ENCODE data around the gene CTNNA2.
"Not testable (repeated sequence)": the region's sequence is repeated elsewhere in the genome, so short reads cannot be mapped to it uniquely, and the experiment has no call there.

CTNNA2 gene

DNA sequence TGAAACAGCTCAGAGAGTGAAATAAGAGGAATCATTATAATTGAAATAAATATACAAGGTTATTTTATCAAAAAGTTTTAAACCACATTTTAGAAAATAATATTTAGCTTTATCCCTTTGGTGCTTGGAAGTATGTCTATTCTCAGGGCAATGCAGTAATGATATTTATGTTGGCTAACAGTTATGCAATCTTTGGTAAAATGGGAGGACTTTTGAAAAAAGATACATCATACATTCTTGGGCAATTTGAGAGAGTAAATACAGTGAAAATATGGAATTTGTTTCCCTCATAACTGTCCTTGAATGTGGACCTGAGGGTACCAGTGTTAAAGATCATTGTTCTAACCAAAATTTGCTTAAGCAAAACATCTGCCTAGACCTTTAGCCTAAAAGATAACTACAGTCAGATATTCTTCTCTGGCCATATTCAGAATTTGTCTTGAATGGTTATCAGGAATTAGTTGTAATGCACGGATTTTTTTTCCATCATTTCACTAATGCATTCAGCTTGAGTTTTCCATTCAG lies 654.5 kb downstream of the CTNNA2 start:
- no peak for DNase-seq

DNA sequence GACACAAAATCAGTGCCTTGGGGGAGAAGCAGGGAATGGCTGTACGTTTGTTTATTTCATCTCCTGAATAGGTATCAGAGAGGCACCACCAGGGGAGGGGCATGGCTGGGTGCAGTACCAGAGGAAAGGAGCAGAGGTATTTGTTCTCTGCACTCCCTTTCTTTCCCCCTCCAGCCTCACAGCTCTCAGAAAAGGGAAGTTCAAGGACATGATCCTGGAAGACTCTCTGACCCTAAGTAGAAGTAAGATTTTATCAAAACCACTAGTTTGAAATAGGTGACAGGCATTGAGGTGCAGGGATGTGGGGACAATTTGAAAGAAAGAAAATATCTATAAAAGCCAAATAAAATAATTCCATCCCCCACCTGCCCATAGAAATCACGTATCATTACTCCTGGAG lies 655.2 kb downstream of the CTNNA2 start:
- DNase-seq = no peak

- DNase-seq = no peak
Observed at GRCh38 chr2:80168801-80169200, 656.0 kb downstream of the CTNNA2 start.

DNA sequence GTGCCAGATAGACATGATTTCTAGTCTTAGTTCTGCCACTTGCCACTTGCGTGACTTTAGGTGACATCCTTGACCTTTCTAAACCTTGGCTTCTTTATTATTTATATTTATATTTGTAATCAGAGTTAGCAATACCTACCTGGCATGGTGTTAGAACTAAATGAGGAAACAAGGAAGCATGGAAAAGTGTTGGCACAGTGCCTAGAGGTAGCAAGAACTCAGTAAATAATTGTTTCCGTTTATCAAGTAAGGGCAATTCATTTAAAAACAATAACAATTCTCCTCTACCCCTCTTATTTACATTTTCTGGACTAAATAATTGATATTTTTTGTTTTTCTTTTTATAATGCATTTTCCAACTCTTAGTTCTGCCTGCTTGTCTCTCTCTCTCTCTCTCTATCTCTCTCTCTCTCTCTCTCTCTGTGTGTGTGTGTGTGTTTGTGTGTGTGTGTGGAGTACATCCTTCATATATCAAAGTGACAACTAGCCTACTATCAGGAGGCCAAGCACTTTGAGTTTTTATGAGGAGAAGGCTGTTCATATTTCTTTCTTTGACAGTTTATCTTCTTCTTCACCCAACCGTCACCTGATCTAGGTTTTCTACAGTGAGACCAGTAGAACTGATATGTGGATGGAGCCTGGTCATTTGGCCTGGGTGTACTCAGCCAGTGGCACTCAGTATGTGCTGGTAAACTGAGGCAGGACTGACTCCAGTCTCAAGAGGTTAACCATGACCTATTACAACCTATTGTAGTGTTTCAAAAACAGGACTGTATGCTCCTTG lies 657.2 kb downstream of the CTNNA2 start:
- no peak for DNase-seq

DNA sequence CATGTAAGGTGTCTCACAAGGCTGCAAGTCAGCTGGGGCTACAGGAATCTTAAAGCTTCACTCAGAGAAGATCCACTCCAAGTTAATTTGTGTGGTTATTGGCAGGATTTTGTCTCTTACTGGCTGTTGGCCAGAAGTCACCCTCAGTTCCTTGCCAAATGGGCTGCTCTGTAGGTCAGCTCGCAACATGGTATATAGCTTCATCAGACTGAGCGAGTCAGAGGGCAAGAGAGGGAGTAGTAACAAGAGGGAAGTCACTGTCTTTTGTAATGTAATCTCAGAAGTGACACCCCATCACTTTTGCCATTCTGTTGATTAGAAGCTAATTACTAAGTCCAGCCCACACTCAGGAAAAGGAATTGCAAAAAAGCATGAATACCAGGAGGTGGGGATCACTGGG lies 672.2 kb downstream of the CTNNA2 start:
- no peak for DNase-seq

- no peak for DNase-seq
Observed at GRCh38 chr2:80186262-80186661, 673.4 kb downstream of the CTNNA2 start.

DNA sequence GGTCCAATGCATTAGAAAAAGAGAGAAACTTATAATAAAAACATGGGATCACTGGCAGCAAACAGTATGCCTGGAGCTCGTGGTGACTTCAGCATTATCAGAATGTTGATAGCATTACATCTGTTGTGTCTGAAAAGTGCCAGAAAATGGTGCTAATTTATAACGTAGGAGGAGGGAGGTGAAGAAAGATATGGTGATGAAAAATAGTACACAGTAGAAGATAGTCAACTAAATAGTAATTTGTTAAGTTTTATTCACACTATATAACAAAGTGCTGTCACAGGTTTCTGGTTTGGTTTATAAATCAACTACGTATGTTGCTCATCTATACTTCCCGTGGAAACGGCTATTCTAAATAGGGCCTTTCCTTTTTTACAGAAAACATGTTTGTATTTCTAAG lies 674.3 kb downstream of the CTNNA2 start:
- no peak for DNase-seq

- no peak for DNase-seq
Observed at GRCh38 chr2:80190166-80190565, 677.3 kb downstream of the CTNNA2 start.

DNA sequence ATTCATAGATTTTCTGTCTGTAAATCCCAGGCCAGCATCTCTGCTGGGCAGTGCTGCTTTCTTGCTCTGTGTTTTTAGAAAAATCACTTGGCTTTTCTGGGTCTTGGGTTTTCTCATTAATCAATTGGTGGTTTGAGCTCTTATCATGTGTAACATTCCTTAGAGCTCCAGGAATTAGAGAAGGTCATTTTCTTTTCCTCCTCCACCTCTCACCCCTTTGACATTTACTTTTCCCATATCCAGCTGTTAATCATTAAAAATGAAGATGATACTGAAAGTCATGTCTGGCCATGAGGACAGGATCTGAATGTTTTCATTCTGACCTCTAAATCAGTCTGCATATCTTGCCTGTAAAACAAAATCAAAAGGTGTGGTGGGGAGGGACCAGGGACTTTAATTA lies 680.7 kb downstream of the CTNNA2 start:
- DNase-seq = no peak

- no peak for DNase-seq
Observed at GRCh38 chr2:80195034-80195433, 682.2 kb downstream of the CTNNA2 start.

- no peak for DNase-seq
Observed at GRCh38 chr2:80198042-80198441, 685.2 kb downstream of the CTNNA2 start.

DNA sequence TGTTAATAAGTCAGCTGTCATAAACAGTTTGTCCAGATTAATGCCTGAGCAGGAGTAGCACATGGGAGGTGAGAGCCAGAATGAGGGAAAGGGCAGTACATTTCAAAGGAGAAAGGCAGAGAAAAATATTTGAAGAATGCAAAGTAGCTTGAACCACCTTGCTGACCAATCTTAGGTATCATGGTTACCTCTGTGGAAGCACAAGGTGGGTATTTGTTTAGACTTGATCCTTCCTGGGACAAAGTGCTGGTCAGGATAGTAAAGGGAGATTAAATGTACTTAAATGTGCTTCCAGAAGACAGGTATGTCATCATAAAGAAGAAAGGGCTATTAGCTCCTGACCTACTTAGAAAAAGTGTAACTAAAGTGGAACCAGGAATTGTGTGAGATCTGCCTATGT lies 686.7 kb downstream of the CTNNA2 start:
- DNase-seq = no peak

- DNase-seq = not testable (repeated sequence)
Observed at GRCh38 chr2:80203929-80204328, 691.1 kb downstream of the CTNNA2 start.

DNA sequence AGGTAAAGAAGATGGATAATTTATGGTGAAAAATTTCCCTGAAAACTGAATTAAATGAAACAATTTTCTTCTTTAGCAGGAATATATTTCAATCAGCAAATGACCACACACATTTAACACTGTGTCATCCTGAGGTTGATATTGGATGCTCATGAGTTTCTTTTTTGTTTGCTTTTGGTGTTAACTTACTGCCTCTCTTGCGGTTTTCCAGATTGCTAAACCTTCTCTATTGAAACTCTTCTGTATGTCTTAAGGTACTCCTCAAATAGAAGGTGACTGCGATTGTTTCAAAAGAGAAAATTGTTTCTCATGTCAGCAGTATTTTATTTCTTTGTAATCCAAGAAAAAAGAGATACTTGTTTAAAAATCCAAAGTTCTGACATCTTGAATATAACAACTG lies 692.6 kb downstream of the CTNNA2 start:
- DNase-seq = no peak

GRCh38 chr2:80209458-80209857 lies 696.6 kb downstream of the CTNNA2 start:
- no peak for DNase-seq

GRCh38 chr2:80217446-80217845 lies 704.6 kb downstream of the CTNNA2 start:
- DNase-seq = no peak

- no peak for DNase-seq
Observed at GRCh38 chr2:80222644-80223043, 709.8 kb downstream of the CTNNA2 start.

DNA sequence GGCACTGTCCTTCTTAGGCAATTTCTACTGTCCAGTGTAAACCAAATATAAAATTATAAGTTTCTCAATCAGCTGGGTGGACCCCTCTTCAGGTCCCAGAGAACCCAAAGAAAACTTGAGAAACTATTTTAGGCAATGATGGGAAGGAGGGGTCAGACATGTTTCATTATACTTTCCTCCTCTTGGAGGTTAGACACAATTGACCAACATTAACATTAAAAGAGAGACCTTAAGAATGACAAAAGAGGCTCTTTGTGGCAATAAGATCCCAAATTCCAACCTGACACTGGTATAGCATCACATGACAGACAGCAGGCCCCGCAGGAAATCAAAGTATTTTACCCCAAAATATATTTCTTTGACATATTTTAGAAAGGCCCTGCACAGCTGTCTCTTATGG lies 718.6 kb downstream of the CTNNA2 start:
- no peak for DNase-seq

DNA sequence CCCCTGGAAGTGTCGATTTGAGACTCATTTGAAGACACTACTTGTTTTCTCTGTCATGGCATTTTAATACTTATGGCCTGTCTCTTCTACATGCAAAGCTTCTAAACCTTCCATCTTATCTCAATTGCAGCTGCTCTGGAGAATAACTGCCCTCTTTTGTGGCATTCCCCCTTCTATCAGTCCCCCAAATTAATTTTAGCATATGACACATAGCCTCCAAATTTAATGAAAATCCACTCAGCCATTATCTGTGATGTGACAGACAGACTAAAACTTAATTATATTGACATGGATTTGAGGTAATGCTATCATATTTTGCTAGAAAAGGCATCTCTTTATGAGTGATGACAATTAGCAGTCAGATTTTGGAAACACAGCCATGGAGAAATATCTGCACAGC lies 720.5 kb downstream of the CTNNA2 start:
- DNase-seq = no peak

DNA sequence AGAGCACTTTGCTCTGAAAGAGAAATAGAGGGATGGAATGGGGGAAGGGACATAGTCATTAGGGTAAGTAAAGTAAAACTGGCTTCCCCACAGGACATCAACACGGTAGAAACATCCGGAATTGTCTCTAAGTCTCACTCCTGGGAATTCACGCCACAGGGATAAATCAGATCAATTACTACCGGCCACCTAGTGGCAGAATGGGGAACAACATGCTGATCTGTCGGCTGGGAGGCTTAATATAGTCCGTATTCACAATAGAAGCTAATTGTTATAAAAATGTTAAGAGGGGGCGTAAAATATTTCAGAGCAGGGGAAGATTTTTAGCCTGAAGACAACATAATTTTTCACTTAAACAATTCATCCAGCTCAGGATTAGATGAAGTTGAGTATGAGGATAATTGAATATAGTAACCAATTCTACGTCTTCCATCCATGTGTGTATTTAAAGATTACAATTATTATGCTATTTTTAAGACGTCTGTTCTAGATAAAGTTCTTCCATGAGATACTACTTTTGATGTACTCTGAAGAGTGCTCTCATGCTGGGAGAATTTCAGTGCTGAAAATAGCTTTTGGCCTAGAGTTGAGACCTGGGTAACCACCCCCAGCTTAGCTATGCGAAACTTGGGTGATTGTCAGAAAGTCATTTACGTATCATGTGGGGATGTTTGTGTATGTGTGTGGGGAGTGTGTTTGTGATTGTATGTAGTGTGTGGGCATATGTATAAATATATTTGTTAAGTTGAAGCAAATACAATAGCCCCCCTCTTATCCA lies 726.0 kb downstream of the CTNNA2 start:
- DNase-seq = no peak

GRCh38 chr2:80242355-80242910 lies 729.6 kb downstream of the CTNNA2 start:
- no peak for DNase-seq

GRCh38 chr2:80244905-80245584 lies 732.2 kb downstream of the CTNNA2 start:
- no peak for DNase-seq

- DNase-seq = no peak
Observed at GRCh38 chr2:80246534-80246933, 733.7 kb downstream of the CTNNA2 start.
